KMS-11 (cell line): ENCODE data around the gene PARS2.

Experiments
- H2AFZ ChIP-seq: fragments of 200-600 bp; sonication (generic); 2 replicates; pipeline ENCODE4 v1.6.1; 2016; ENCODE audit warnings: antibody characterized with exemption, mixed run types, low read depth
- H3K27ac ChIP-seq: fragments of 200-600 bp; sonication (generic); 2 replicates; pipeline ENCODE4 v1.6.1; 2016; ENCODE audit warnings: mild to moderate bottlenecking, mixed run types
- H3K27me3 ChIP-seq: fragments of 200-600 bp; sonication (generic); 2 replicates; pipeline ENCODE4 v1.6.1; 2017; ENCODE audit warnings: mild to moderate bottlenecking, low read depth, mixed run types, moderate library complexity; ENCODE audit not compliant: insufficient read depth
- H3K36me3 ChIP-seq: fragments of 200-600 bp; sonication (generic); 2 replicates; pipeline ENCODE4 v1.6.1; 2017; ENCODE audit warnings: mild to moderate bottlenecking, mixed run types; ENCODE audit not compliant: insufficient read depth
- H3K4me1 ChIP-seq: fragments of 200-600 bp; sonication (generic); 2 replicates; pipeline ENCODE4 v1.6.1; 2016; ENCODE audit warnings: mild to moderate bottlenecking, low read depth, mixed run types; ENCODE audit not compliant: poor library complexity, severe bottlenecking
- H3K4me2 ChIP-seq: fragments of 200-600 bp; sonication (generic); 2 replicates; pipeline ENCODE4 v1.7.0; 2016; ENCODE audit warnings: mild to moderate bottlenecking, mixed run types
- H3K4me3 ChIP-seq: fragments of 200-600 bp; sonication (generic); IDR thresholded peaks from 2 replicates; pipeline ENCODE4 v1.6.1; 2017; ENCODE audit warnings: low read depth, low read length, mixed read lengths; ENCODE audit not compliant: insufficient read depth
- H3K79me2 ChIP-seq: fragments of 200-600 bp; sonication (generic); 2 replicates; pipeline ENCODE4 v1.6.1; 2016; ENCODE audit warnings: low read depth, mixed run types; ENCODE audit not compliant: insufficient read depth
- H3K9ac ChIP-seq: fragments of 200-600 bp; sonication (generic); 2 replicates; pipeline ENCODE4 v1.6.1; 2016; ENCODE audit warnings: mild to moderate bottlenecking, mixed run types
- H4K20me1 ChIP-seq: fragments of 200-600 bp; sonication (generic); 2 replicates; pipeline ENCODE4 v1.6.1; 2016; ENCODE audit warnings: mild to moderate bottlenecking, mixed run types; ENCODE audit not compliant: insufficient read depth
- TF ChIP-seq, protein P1 (sequence below): fragments of 200-600 bp; sonication (generic); conservative IDR thresholded peaks from 2 replicates; pipeline ENCODE4 v1.6.1; 2017; ENCODE audit warnings: low read depth, mild to moderate bottlenecking, antibody characterized with exemption, low read length, moderate library complexity, mixed read lengths

The PARS2 gene

DNA sequence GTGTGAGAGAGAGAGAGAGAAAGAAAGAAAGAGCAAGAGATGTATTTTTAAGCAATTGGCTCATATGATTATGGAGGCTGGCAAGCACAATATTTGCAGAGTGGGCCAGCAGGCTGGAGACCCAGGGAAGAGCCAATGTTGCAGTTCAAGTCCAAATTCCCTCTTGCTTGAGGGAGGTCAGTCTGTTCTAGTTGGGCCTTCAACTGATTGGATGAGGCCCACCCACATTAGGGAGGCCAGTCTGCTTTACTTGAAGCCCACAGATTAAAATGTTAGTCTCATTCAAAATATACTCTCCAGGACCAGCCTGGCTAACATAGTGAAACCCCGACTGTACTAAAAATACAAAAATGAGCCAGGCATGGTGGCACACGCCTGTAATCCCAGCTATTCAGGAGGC lies 8.6 kb upstream of the PARS2 start:
- TF ChIP-seq, protein P1, sequence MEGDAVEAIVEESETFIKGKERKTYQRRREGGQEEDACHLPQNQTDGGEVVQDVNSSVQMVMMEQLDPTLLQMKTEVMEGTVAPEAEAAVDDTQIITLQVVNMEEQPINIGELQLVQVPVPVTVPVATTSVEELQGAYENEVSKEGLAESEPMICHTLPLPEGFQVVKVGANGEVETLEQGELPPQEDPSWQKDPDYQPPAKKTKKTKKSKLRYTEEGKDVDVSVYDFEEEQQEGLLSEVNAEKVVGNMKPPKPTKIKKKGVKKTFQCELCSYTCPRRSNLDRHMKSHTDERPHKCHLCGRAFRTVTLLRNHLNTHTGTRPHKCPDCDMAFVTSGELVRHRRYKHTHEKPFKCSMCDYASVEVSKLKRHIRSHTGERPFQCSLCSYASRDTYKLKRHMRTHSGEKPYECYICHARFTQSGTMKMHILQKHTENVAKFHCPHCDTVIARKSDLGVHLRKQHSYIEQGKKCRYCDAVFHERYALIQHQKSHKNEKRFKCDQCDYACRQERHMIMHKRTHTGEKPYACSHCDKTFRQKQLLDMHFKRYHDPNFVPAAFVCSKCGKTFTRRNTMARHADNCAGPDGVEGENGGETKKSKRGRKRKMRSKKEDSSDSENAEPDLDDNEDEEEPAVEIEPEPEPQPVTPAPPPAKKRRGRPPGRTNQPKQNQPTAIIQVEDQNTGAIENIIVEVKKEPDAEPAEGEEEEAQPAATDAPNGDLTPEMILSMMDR: no peak
- no peaks in the 10 kb centered on the region for H3K4me1 ChIP-seq
- no peak overlapping the region for H3K4me3 ChIP-seq
- H3K27ac ChIP-seq: no peak overlapping the region
- no peaks in the 10 kb centered on the region for H3K79me2 ChIP-seq
- no peaks in the 10 kb centered on the region for H3K36me3 ChIP-seq
- H3K9ac ChIP-seq: no peak overlapping the region
- no peaks in the 10 kb centered on the region for H4K20me1 ChIP-seq
- no peak overlapping the region for H3K4me2 ChIP-seq
- H2AFZ ChIP-seq: no peak overlapping the region
- no peaks in the 10 kb centered on the region for H3K27me3 ChIP-seq

DNA sequence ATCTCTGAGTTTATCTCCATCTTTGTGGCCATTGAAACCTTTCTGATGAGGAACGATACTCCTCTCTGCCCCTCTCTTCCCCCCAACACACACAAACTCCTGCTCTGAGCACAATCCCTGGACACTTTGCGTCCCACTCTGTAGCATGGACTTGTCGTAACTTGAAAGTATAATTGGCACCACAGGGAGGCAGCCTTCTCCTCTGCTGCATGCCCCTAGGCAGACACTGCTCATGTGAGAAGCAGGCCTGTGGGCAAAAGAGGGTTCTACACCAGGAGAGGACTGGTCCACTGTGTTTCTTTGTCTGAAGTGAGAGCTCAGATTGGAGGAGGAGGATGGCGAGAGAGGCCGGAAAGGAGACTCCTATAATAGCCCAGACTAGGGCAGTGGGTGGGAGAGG lies 3.8 kb upstream of the PARS2 start:
- Histone ChIP-seq H3K36me3 (no peaks in the 10 kb centered on the region), H3K4me2 (no peak overlapping the region), H2AFZ (no peak overlapping the region), H3K27me3 (no peaks in the 10 kb centered on the region), H3K4me1 (no peaks in the 10 kb centered on the region), H4K20me1 (no peaks in the 10 kb centered on the region), H3K9ac (no peak overlapping the region), H3K4me3 (no peak overlapping the region), H3K27ac (no peak overlapping the region), H3K79me2 (no peaks in the 10 kb centered on the region)
- TF ChIP-seq, protein P1: no peak

DNA sequence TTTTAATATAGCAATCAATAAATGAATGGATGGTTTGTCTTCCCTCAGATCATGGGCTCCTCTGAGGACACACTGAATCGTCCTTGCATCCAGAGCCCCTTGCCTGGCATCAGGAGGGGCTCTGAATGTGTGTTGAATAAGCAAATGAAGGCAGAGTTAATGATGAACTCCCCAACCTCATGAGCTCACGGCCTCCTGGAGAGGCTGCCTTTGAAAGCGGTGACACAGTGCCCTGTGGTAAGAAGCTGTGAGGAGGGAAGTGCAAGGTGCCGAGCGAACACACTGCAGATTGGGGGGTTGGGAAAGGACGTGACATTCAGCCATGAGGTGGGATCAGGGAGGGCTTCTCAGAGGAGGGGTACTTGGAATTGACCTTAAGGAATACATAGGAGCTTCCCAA lies 3.2 kb upstream of the PARS2 start:
- TF ChIP-seq, protein P1: no peak
- no peaks in the 10 kb centered on the region for H4K20me1 ChIP-seq
- H3K9ac ChIP-seq: no peak overlapping the region

DNA sequence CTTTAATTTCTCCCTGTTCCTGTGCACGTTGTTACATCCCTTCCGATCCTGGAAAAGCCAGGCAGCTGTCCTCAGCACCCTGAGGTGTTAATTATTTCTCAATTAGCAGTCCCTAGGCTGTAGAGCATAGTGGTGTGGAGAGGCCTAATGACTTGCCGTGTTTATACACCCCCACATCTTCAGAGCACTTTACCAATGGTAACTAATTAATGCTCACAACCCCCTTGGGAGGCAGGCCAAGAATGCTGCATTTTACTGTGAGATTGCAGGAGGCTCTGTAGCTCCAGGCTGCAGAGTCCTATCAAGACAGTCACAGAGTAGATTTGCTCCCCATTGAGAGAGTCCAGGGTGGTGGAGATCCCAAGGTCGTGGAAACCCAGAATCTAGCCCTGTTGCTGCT lies 2.4 kb upstream of the PARS2 start:
- Histone ChIP-seq H3K4me2 (no peak overlapping the region), H3K27ac (no peak overlapping the region), H3K27me3 (no peaks in the 10 kb centered on the region), H3K79me2 (no peaks in the 10 kb centered on the region), H3K9ac (no peak overlapping the region), H3K4me3 (no peak overlapping the region), H4K20me1 (no peaks in the 10 kb centered on the region), H3K4me1 (no peaks in the 10 kb centered on the region), H2AFZ (no peak overlapping the region), H3K36me3 (no peaks in the 10 kb centered on the region)
- TF ChIP-seq, protein P1: no peak

More for the DNA sequence above, 3.2 kb upstream of the PARS2 start:
- no peaks in the 10 kb centered on the region for H3K79me2 ChIP-seq
- H3K4me3 ChIP-seq: no peak overlapping the region
- no peaks in the 10 kb centered on the region for H3K4me1 ChIP-seq
- H2AFZ ChIP-seq: no peak overlapping the region
- H3K27ac ChIP-seq: no peak overlapping the region
- no peaks in the 10 kb centered on the region for H3K27me3 ChIP-seq
- H3K36me3 ChIP-seq: no peaks in the 10 kb centered on the region
- no peak overlapping the region for H3K4me2 ChIP-seq
